Measurements from ENCODE around the gene NDUFV2.

NDUFV2 gene

GRCh38 chr18:9120796-9121195, 18.3 kb downstream of the NDUFV2 start:
- no peak for ATAC-seq

GRCh38 chr18:9123520-9123919, 21.0 kb downstream of the NDUFV2 start:
- ATAC-seq, result no peak

GRCh38 chr18:9124824-9125223, 22.3 kb downstream of the NDUFV2 start:
- no peak for ATAC-seq

GRCh38 chr18:9126337-9126736, 23.8 kb downstream of the NDUFV2 start:
- no peak for ATAC-seq

- no peak for ATAC-seq
These were observed 27.7 kb downstream of the NDUFV2 start for GRCh38 chr18:9130195-9130594.

- ATAC-seq, result peak; percentile 59 to 61
These were observed 28.3 kb downstream of the NDUFV2 start for GRCh38 chr18:9130806-9131205.

- ATAC-seq, result no peak
These were observed 30.1 kb downstream of the NDUFV2 start for GRCh38 chr18:9132628-9133027.

GRCh38 chr18:9133225-9133624, 30.7 kb downstream of the NDUFV2 start:
- no peak for ATAC-seq

- ATAC-seq, result no peak
These were observed 32.8 kb downstream of the NDUFV2 start for GRCh38 chr18:9135081-9135911.

- no peak for ATAC-seq
These were observed 33.4 kb downstream of the NDUFV2 start for GRCh38 chr18:9135912-9136314.

- peak; percentile 72 to 77 for ATAC-seq
These were observed 34.0 kb downstream of the NDUFV2 start, which contains the start of gene ANKRD12 for GRCh38 chr18:9136315-9137155. Gene ANKRD12, plus strand, starts transcription at chr18:9136781. Its CDS starts 45,652 bp downstream, at chr18:9182433.

- peak; percentile 38 to 42 for ATAC-seq
These were observed 34.9 kb downstream of the NDUFV2 start for GRCh38 chr18:9137168-9138066.

- no peak for ATAC-seq
These were observed 37.0 kb downstream of the NDUFV2 start for GRCh38 chr18:9139400-9140039.

GRCh38 chr18:9140381-9140780, 37.9 kb downstream of the NDUFV2 start:
- ATAC-seq, result no peak

GRCh38 chr18:9140984-9141383, 38.5 kb downstream of the NDUFV2 start:
- ATAC-seq, result no peak

- ATAC-seq, result no peak
These were observed 43.7 kb downstream of the NDUFV2 start for GRCh38 chr18:9146224-9146623.

- ATAC-seq, result peak; percentile 45 to 47
These were observed 45.1 kb downstream of the NDUFV2 start for GRCh38 chr18:9147440-9148202.

- ATAC-seq, result no peak
These were observed 45.7 kb downstream of the NDUFV2 start for GRCh38 chr18:9148203-9148552.

- ATAC-seq, result no peak
These were observed 47.6 kb downstream of the NDUFV2 start for GRCh38 chr18:9150121-9150520.

- ATAC-seq, result no peak
These were observed 50.8 kb downstream of the NDUFV2 start for GRCh38 chr18:9153256-9153655.

GRCh38 chr18:9156604-9157249, 54.2 kb downstream of the NDUFV2 start:
- ATAC-seq, result peak; percentile 82 to 88

Data from activated CD4-positive, CD25-positive, alpha-beta regulatory T cell treated with anti-CD3 and anti-CD28 coated beads, Interleukin-2, amount 50 U/mL, for 24 hours (primary cell).